Muscle layer of colon (tissue), 2 donors: Measurements from ENCODE around the gene EIF3L.
A peak's percentile ranks its signal among the peaks of the same experiment; 100 is the strongest.

Source experiments
- H3K27ac ChIP-seq: one replicate; pipeline ENCODE4 v1.7.0; 2013; ENCODE audit warnings: low read depth, mild to moderate bottlenecking, low read length, moderate library complexity
- H3K27me3 ChIP-seq, 2 donors: one replicate each; pipeline ENCODE4 v1.7.0; 2013; ENCODE audit warnings: low read length in 2 of 2, mild to moderate bottlenecking in 2 of 2; ENCODE audit not compliant: insufficient read depth in 2 of 2, control insufficient read depth in 1 of 2
- H3K36me3 ChIP-seq: one replicate; pipeline ENCODE4 v1.7.0; 2013; ENCODE audit warnings: mild to moderate bottlenecking, low read length; ENCODE audit not compliant: insufficient read depth
- H3K4me1 ChIP-seq: one replicate; pipeline ENCODE4 v1.7.0; 2013; ENCODE audit warnings: mild to moderate bottlenecking, low read length; ENCODE audit not compliant: insufficient read depth
- H3K4me3 ChIP-seq, 2 donors: one replicate each; pipeline ENCODE4 v1.7.0; 2013; ENCODE audit warnings: low read length in 2 of 2, low read depth in 1 of 2, mild to moderate bottlenecking in 1 of 2, moderate library complexity in 1 of 2
- H3K9ac ChIP-seq: one replicate; pipeline ENCODE4 v1.7.0; 2013; ENCODE audit warnings: low read length
- H3K9me3 ChIP-seq: one replicate; pipeline ENCODE4 v1.7.0; 2013; ENCODE audit warnings: mild to moderate bottlenecking, low read length
- donor health status: abdominal sarcoma.
- donor health status: Adenocarcinoma of cecum.

Gene EIF3L

DNA sequence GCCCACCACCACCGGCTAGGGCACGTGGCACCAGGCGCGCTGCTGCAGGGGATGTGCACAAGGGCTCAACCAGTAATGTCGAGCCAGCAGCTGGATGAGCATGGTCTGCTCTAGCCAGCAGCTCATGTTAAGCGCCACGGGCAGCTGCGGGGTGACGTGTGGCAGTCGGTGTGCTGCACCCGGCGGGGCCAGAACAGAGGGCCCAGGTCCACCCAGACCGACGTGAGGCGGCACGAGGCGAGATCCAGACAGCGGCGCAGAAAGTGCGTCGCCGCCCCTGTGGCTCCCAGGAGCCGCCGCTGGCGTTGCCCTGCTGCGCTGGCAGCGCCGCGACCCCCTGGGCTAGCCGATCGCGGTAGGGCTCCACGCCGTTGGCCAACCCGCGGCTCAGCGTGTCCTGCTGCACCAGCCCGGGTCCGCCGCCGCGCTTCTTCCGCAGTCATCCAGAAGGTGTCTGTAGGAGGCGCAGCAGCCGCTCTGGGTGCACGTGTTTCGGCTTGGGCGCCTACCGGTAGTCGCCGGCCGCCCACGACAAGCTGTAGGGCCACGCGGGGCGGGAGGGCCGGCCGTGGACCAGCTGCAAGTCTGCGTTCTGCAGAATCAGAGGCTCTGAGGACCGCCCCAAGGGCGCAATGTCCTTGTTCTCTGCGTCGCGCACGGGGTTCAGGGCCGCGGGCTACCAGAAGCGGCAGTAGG is 30.7 kb upstream of the EIF3L start:
- Histone ChIP-seq H3K4me3 (peak overlapping the region; percentile 54 to 66), H3K27ac (no peak overlapping the region), H3K4me1 (peaks cover 13% of the 10 kb centered on the region), H3K36me3 (no peaks in the 10 kb centered on the region), H3K27me3 (peaks cover 0 to 31% of the 10 kb centered on the region in 2 donors), H3K9me3 (no peaks in the 10 kb centered on the region), H3K9ac (no peak overlapping the region)

- Histone ChIP-seq H3K27ac (no peak overlapping the region), H3K9me3 (no peaks in the 10 kb centered on the region), H3K27me3 (peaks cover 0 to 35% of the 10 kb centered on the region in 2 donors), H3K36me3 (no peaks in the 10 kb centered on the region), H3K9ac (no peak overlapping the region), H3K4me1 (peaks cover 13% of the 10 kb centered on the region), H3K4me3 (peak overlapping the region; percentile 54 to 66)
Measured at GRCh38 chr22:37819105-37819433, 30.1 kb upstream of the EIF3L start.

DNA sequence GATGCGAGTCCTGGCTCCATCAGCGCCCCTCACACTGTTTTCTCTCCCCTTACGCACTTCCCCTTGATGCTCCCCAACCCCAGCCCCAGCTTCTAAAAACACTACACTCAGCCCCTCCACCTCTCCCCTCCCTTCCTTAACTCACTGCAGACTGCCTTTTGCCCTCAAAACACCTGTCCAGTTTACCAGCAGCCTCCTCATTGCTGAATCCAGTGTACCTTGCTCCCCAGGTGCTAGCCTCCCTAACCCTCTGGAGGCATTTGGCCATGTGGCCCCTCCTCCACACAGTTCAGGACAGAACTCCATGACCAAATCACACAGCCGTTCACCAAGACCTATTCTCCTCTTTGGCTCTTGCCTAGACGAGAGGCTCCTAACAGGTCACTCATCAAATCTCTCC is 28.9 kb upstream of the EIF3L start:
- Histone ChIP-seq H3K9me3 (no peaks in the 10 kb centered on the region), H3K27ac (no peak overlapping the region), H3K36me3 (no peaks in the 10 kb centered on the region), H3K4me1 (peaks cover 13% of the 10 kb centered on the region), H3K9ac (no peak overlapping the region), H3K4me3 (no peak overlapping the region), H3K27me3 (peaks cover 0 to 35% of the 10 kb centered on the region in 2 donors)

- Histone ChIP-seq H3K36me3 (no peaks in the 10 kb centered on the region), H3K4me1 (peaks cover 20% of the 10 kb centered on the region), H3K9ac (no peak overlapping the region), H3K4me3 (no peak overlapping the region), H3K27me3 (peaks cover 0 to 35% of the 10 kb centered on the region in 2 donors), H3K9me3 (no peaks in the 10 kb centered on the region), H3K27ac (no peak overlapping the region)
Measured at GRCh38 chr22:37822079-37822833, 27.0 kb upstream of the EIF3L start.

DNA sequence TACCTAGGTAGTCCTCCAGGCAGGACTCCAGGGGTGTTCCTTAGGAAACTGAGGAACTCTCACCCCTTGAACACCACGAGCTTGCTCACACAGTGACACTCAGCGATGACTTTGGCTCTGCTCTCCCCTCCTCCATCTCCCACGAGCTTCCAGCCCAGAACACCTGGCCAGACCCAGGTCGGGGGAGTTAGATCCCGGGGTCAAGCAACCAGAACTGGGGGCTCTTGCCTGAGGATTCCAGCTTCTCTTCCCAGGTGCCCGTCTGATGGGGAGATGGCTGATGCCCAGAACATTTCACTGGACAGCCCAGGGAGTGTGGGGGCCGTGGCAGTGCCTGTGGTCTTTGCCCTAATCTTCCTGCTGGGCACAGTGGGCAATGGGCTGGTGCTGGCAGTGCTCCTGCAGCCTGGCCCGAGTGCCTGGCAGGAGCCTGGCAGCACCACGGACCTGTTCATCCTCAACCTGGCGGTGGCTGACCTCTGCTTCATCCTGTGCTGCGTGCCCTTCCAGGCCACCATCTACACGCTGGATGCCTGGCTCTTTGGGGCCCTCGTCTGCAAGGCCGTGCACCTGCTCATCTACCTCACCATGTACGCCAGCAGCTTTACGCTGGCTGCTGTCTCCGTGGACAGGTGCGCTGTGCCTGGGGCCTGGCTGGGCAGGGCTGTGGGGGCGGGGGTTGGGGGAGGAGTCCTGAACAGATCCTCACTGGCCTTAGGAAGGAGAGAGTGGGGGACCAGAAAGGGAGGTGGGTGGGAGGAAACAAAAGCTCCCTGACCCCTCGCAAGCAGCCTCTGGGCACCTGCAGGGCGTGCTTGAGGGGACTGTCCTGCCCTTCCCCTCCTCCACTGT is 25.9 kb upstream of the EIF3L start, which contains the start of gene GALR3:
TSS of gene GALR3 (plus strand) at position 249 of the 852 bp plus-strand sequence. CDS start at position 274, 25 bp downstream.
- no peak within 1 kb of the TSS for H3K27ac ChIP-seq
- H3K9ac ChIP-seq = no peak within 1 kb of the TSS
- H3K36me3 ChIP-seq = no peaks in the 10 kb centered on the region
- H3K4me1 ChIP-seq = peaks cover 16% of the 10 kb centered on the region
- H3K4me3 ChIP-seq = no peak within 1 kb of the TSS
- peaks cover 0 to 35% of the 10 kb centered on the region in 2 donors for H3K27me3 ChIP-seq
- no peaks in the 10 kb centered on the region for H3K9me3 ChIP-seq

- no peaks in the 10 kb centered on the region for H3K9me3 ChIP-seq
- H3K4me3 ChIP-seq = no peak overlapping the region
- H3K27ac ChIP-seq = no peak overlapping the region
- H3K36me3 ChIP-seq = peaks cover 4% of the 10 kb centered on the region
- peaks cover 9% of the 10 kb centered on the region for H3K4me1 ChIP-seq
- no peak overlapping the region for H3K9ac ChIP-seq
- peaks cover 0 to 30% of the 10 kb centered on the region in 2 donors for H3K27me3 ChIP-seq
Measured at GRCh38 chr22:37824674-37825641, 24.3 kb upstream of the EIF3L start.

- peak overlapping the region; percentile 21 for H3K27ac ChIP-seq
- no peak overlapping the region for H3K4me3 ChIP-seq
- no peaks in the 10 kb centered on the region for H3K9me3 ChIP-seq
- no peak overlapping the region for H3K9ac ChIP-seq
- H3K27me3 ChIP-seq = peaks cover 0 to 19% of the 10 kb centered on the region in 2 donors
- peaks cover 9% of the 10 kb centered on the region for H3K4me1 ChIP-seq
- peaks cover 25% of the 10 kb centered on the region for H3K36me3 ChIP-seq
Measured at GRCh38 chr22:37827056-37827455, 22.2 kb upstream of the EIF3L start.

DNA sequence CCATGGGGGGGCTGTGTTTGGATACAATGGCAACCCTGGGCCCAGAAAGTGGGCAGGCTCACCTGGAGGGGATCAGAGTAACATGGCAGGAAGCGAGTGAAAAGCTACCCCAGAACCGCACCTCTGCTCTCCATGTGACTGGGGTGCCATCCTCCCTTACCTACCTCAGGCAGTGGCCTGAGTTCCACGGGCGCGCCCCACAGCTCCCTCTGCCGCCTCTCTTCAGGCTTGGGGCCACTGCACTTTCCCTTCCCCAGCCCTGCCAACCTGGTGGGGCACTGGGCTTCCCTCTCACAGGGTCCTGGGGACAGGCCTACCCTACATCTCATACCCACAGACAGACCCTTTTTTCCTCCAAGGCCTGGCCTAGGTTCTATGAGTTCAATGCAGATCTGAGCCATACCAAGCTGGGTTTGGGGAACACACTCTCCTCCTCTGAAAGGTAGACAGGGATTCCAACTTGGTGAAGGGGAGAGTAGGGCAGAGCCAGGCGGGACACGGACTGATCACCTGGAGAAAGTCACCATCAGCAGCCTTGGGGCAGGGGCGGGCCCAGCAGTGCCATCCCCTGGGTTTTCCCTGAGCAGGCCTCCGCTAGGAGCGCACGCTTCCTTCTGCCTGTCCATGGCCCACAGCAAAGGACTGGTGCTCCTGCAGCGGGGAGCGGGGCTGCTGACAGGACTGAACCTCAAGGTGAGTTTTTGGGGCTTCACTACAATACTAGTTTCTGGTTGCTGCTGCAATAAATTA is 19.0 kb upstream of the EIF3L start:
- Histone ChIP-seq H3K27ac (no peak overlapping the region), H3K27me3 (no peaks in the 10 kb centered on the region), H3K9ac (no peak overlapping the region), H3K9me3 (no peaks in the 10 kb centered on the region), H3K36me3 (peaks cover 49% of the 10 kb centered on the region), H3K4me1 (peaks cover 9% of the 10 kb centered on the region), H3K4me3 (no peak overlapping the region)

- Histone ChIP-seq H3K4me1 (peaks cover 9% of the 10 kb centered on the region), H3K9me3 (no peaks in the 10 kb centered on the region), H3K36me3 (peaks cover 49% of the 10 kb centered on the region), H3K9ac (no peak overlapping the region), H3K4me3 (no peak overlapping the region), H3K27ac (no peak overlapping the region), H3K27me3 (no peaks in the 10 kb centered on the region)
Measured at GRCh38 chr22:37831472-37831871, 17.7 kb upstream of the EIF3L start.
